ENCODE results near the gene RASGRP4.

DNA sequence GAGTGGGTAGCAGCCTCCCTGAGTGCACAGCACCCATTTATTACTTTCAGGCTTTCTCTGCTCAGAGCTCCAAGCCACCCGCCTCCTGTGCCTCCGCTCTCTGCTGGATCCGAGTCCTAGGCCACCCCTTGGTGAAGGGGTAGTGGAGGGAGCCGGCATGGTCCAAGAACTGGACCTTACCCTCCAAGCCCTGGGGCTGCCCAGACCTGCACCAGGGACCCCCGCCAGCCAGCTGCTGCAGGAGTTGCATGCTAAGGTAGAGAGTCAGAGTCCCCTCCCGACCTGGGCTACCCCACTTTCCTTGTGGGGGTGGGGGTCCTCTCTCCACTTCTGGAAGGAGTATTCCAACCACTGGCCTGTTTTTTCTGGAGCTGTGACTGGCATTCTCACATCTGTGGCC, 21.2 kb downstream of the RASGRP4 start:
- TF ChIP-seq, protein P1, sequence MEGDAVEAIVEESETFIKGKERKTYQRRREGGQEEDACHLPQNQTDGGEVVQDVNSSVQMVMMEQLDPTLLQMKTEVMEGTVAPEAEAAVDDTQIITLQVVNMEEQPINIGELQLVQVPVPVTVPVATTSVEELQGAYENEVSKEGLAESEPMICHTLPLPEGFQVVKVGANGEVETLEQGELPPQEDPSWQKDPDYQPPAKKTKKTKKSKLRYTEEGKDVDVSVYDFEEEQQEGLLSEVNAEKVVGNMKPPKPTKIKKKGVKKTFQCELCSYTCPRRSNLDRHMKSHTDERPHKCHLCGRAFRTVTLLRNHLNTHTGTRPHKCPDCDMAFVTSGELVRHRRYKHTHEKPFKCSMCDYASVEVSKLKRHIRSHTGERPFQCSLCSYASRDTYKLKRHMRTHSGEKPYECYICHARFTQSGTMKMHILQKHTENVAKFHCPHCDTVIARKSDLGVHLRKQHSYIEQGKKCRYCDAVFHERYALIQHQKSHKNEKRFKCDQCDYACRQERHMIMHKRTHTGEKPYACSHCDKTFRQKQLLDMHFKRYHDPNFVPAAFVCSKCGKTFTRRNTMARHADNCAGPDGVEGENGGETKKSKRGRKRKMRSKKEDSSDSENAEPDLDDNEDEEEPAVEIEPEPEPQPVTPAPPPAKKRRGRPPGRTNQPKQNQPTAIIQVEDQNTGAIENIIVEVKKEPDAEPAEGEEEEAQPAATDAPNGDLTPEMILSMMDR (IDR thresholded peaks at IDR 0.05 in 2 of 3, conservative IDR thresholded peaks at IDR 0.05 in 1 of 3; ENCODE audit: control insufficient read depth in 2 of 3, extremely low read depth in 1 of 3, insufficient read depth in 1 of 3, low read depth in 3 of 3, low read length in 3 of 3): no peak
- TF ChIP-seq FOXK2 (IDR thresholded peaks at IDR 0.05) (no peak), SREBF1 (IDR thresholded peaks at IDR 0.05; ENCODE audit: low read length) (no peak), POLR2A (IDR thresholded peaks at IDR 0.05; ENCODE audit: low read depth, low read length) (no peak), BRCA1 (IDR thresholded peaks at IDR 0.05; ENCODE audit: low read depth, low read length) (no peak)
- TF ChIP-seq, protein P2, sequence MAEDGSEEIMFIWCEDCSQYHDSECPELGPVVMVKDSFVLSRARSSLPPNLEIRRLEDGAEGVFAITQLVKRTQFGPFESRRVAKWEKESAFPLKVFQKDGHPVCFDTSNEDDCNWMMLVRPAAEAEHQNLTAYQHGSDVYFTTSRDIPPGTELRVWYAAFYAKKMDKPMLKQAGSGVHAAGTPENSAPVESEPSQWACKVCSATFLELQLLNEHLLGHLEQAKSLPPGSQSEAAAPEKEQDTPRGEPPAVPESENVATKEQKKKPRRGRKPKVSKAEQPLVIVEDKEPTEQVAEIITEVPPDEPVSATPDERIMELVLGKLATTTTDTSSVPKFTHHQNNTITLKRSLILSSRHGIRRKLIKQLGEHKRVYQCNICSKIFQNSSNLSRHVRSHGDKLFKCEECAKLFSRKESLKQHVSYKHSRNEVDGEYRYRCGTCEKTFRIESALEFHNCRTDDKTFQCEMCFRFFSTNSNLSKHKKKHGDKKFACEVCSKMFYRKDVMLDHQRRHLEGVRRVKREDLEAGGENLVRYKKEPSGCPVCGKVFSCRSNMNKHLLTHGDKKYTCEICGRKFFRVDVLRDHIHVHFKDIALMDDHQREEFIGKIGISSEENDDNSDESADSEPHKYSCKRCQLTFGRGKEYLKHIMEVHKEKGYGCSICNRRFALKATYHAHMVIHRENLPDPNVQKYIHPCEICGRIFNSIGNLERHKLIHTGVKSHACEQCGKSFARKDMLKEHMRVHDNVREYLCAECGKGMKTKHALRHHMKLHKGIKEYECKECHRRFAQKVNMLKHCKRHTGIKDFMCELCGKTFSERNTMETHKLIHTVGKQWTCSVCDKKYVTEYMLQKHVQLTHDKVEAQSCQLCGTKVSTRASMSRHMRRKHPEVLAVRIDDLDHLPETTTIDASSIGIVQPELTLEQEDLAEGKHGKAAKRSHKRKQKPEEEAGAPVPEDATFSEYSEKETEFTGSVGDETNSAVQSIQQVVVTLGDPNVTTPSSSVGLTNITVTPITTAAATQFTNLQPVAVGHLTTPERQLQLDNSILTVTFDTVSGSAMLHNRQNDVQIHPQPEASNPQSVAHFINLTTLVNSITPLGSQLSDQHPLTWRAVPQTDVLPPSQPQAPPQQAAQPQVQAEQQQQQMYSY (CRISPR knock-in tag; IDR thresholded peaks at IDR 0.05): no peak
- TF ChIP-seq, protein P3, sequence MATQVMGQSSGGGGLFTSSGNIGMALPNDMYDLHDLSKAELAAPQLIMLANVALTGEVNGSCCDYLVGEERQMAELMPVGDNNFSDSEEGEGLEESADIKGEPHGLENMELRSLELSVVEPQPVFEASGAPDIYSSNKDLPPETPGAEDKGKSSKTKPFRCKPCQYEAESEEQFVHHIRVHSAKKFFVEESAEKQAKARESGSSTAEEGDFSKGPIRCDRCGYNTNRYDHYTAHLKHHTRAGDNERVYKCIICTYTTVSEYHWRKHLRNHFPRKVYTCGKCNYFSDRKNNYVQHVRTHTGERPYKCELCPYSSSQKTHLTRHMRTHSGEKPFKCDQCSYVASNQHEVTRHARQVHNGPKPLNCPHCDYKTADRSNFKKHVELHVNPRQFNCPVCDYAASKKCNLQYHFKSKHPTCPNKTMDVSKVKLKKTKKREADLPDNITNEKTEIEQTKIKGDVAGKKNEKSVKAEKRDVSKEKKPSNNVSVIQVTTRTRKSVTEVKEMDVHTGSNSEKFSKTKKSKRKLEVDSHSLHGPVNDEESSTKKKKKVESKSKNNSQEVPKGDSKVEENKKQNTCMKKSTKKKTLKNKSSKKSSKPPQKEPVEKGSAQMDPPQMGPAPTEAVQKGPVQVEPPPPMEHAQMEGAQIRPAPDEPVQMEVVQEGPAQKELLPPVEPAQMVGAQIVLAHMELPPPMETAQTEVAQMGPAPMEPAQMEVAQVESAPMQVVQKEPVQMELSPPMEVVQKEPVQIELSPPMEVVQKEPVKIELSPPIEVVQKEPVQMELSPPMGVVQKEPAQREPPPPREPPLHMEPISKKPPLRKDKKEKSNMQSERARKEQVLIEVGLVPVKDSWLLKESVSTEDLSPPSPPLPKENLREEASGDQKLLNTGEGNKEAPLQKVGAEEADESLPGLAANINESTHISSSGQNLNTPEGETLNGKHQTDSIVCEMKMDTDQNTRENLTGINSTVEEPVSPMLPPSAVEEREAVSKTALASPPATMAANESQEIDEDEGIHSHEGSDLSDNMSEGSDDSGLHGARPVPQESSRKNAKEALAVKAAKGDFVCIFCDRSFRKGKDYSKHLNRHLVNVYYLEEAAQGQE (IDR thresholded peaks at IDR 0.05; ENCODE audit: low read depth, low read length): no peak

All from GM12878 (cell line).